ENCODE measurements around the gene SUSD3.

The SUSD3 gene

GRCh38 chr9:93036887-93037475, 21.5 kb upstream of the SUSD3 start:
- no peak for DNase-seq (ENCODE audit: low read depth)
- H3K4me3 ChIP-seq (ENCODE audit: low read depth, low read length) = no peak overlapping the region
- peak; percentile 19 for TF ChIP-seq CTCF (IDR thresholded peaks at IDR 0.05; ENCODE audit: low read depth, low read length, missing control alignments)

- no peak for TF ChIP-seq CTCF (IDR thresholded peaks at IDR 0.05; ENCODE audit: low read depth, low read length, missing control alignments)
- DNase-seq (ENCODE audit: low read depth) = no peak
- H3K4me3 ChIP-seq (ENCODE audit: low read depth, low read length) = no peak overlapping the region
Measured at GRCh38 chr9:93037476-93037971, 21.0 kb upstream of the SUSD3 start.

GRCh38 chr9:93038918-93039317, 19.6 kb upstream of the SUSD3 start:
- no peak for TF ChIP-seq CTCF (IDR thresholded peaks at IDR 0.05; ENCODE audit: low read depth, low read length, missing control alignments)
- no peak for DNase-seq (ENCODE audit: low read depth)

GRCh38 chr9:93039456-93039855, 19.0 kb upstream of the SUSD3 start:
- no peak for DNase-seq (ENCODE audit: low read depth)
- TF ChIP-seq CTCF (IDR thresholded peaks at IDR 0.05; ENCODE audit: low read depth, low read length, missing control alignments) = no peak
- H3K4me3 ChIP-seq (ENCODE audit: low read depth, low read length) = no peak overlapping the region

More at GRCh38 chr9:93038918-93039317, 19.6 kb upstream of the SUSD3 start:
- no peak overlapping the region for H3K4me3 ChIP-seq (ENCODE audit: low read depth, low read length)

GRCh38 chr9:93039976-93040375, 18.5 kb upstream of the SUSD3 start:
- no peak for TF ChIP-seq CTCF (IDR thresholded peaks at IDR 0.05; ENCODE audit: low read depth, low read length, missing control alignments)
- no peak overlapping the region for H3K4me3 ChIP-seq (ENCODE audit: low read depth, low read length)
- DNase-seq (ENCODE audit: low read depth) = no peak

GRCh38 chr9:93040409-93040808, 18.1 kb upstream of the SUSD3 start:
- H3K4me3 ChIP-seq (ENCODE audit: low read depth, low read length) = no peak overlapping the region
- no peak for DNase-seq (ENCODE audit: low read depth)
- TF ChIP-seq CTCF (IDR thresholded peaks at IDR 0.05; ENCODE audit: low read depth, low read length, missing control alignments) = no peak
